CD4-positive, alpha-beta T cell (primary cell): ENCODE results near the gene SERF2. TPM values are rescaled to one million over a fixed set of nuclear protein-coding genes. Genes with fewer than 3 reads are reported as not detected.

Experiments
- ATAC-seq: fragments of 200-7000 bp; cut with Tn5 transposase; one replicate; pipeline ENCODE4 v1.10.0; 2022; ENCODE audit warnings: mild to moderate bottlenecking; ENCODE audit not compliant: poor library complexity
- CTCF ChIA-PET: fragments of 350-600 bp; sonication (Branson Sonifier 250); formaldehyde crosslinking; loops from one replicate; lab custom pipeline; 2021; ENCODE audit warnings: antibody characterized with exemption, inconsistent platforms; lab: Charles Lee
- POLR2A ChIA-PET: fragments of 350-600 bp; sonication (Branson Sonifier 250); formaldehyde crosslinking; loops from one replicate; lab custom pipeline; 2021; ENCODE audit warnings: antibody characterized with exemption, inconsistent platforms; lab: Charles Lee
- DNase-seq, 14 experiments: peaks; one replicate each; pipeline ENCODE4 v3.0.0-alpha.2; 2013 to 2020; ENCODE audit warnings: mixed read lengths in 2 of 14
- H3K27ac ChIP-seq, 2 donors: one replicate each; pipeline versions ENCODE4 v1.5.1 to v1.7.0; 2013; ENCODE audit warnings: low read length in 2 of 2, low read depth in 1 of 2, mild to moderate bottlenecking in 1 of 2
- H3K27me3 ChIP-seq, 2 experiments: 1 replicate in 1 of 2; 2 replicates in 1 of 2; pipeline versions ENCODE4 v1.6.1 to v1.7.0; 2013; ENCODE audit warnings: low read length in 2 of 2, control low read depth in 1 of 2, mild to moderate bottlenecking in 1 of 2, moderate library complexity in 1 of 2; ENCODE audit not compliant: insufficient read depth in 2 of 2, control insufficient read depth in 1 of 2
- H3K36me3 ChIP-seq: one replicate; pipeline ENCODE4 v1.6.1; 2013; ENCODE audit warnings: low read length, control low read depth; ENCODE audit not compliant: insufficient read depth
- H3K4me1 ChIP-seq: one replicate; pipeline ENCODE4 v1.6.1; 2013; ENCODE audit warnings: low read length, control low read depth; ENCODE audit not compliant: insufficient read depth
- H3K4me3 ChIP-seq: one replicate; pipeline ENCODE4 v1.5.1; 2013; ENCODE audit warnings: mild to moderate bottlenecking, low read length, moderate library complexity
- H3K9me3 ChIP-seq, 2 experiments: 1 replicate in 1 of 2; 2 replicates in 1 of 2; pipeline versions ENCODE4 v1.6.1 to v1.7.0; 2013; ENCODE audit warnings: low read length in 2 of 2, mild to moderate bottlenecking in 2 of 2, control low read depth in 1 of 2, moderate library complexity in 1 of 2; ENCODE audit not compliant: control insufficient read depth in 1 of 2, insufficient read depth in 1 of 2
- H3K27ac Mint-ChIP-seq: one replicate; pipeline ENCODE4 v1.8.0; 2020; ENCODE audit warnings: mixed read lengths
- H3K27me3 Mint-ChIP-seq: one replicate; pipeline ENCODE4 v1.8.0; 2021; ENCODE audit warnings: mixed read lengths
- H3K36me3 Mint-ChIP-seq: one replicate; pipeline ENCODE4 v1.8.0; 2021; ENCODE audit warnings: low read depth, mixed read lengths
- H3K4me1 Mint-ChIP-seq: one replicate; pipeline ENCODE4 v1.8.0; 2021; ENCODE audit warnings: low read depth, mixed read lengths
- H3K4me3 Mint-ChIP-seq: one replicate; pipeline ENCODE4 v1.8.0; 2020; ENCODE audit warnings: mild to moderate bottlenecking, mixed read lengths
- H3K9me3 Mint-ChIP-seq: one replicate; pipeline ENCODE4 v1.8.0; 2020; ENCODE audit warnings: mixed read lengths
- intact Hi-C, 2 experiments: fragments of 100-400 bp; cut with DNase I in 1 of 2; cut with micrococcal nuclease in 1 of 2; formaldehyde crosslinking; loops; one replicate each; pipeline versions ENCODE4 v1.15.1 to v1.9.0; 2023 to 2025; cut with DNase I, micrococcal nuclease
- total RNA-seq, 174 experiments: library from RNA in 2 of 174; stranded (reverse) in 2 of 174; gene quantifications; one replicate each; pipeline ENCODE4 v1.2.3 and lab custom pipeline; 2021 to 2026
- TF ChIP-seq, protein P1 (sequence below): fragments of 200-600 bp; IDR thresholded peaks from one replicate; pipeline ENCODE4 v1.8.0; 2022; ENCODE audit warnings: antibody characterized with exemption, mild to moderate bottlenecking

Gene SERF2
- total RNA-seq, 2 experiments from 2014 or later: 319 to 323 TPM

- no peaks in the 10 kb centered on the region for H3K9me3 ChIP-seq
- ATAC-seq (peak; percentile 76), DNase-seq (peak; percentile 67 to 94 (median 79))
- H3K27ac ChIP-seq: peak overlapping the region; percentile 63 to 82
- ChIA-PET POLR2A (interaction anchor here (0.9 to 4.4 kb wide), 12 partner anchors 9 to 650 kb away, joined by 3 to 55 read pairs (median 5); partner anchors contain the start of genes CTDSPL2, HYPK, MFAP1 and SERF2), CTCF (interaction anchor here (0.8 to 3.4 kb wide), 14 partner anchors 8 to 90 kb away, joined by 3 to 29 read pairs (median 4); partner anchors contain the start of genes HYPK, PDIA3, SERF2 and SERINC4)
- Mint-ChIP-seq H3K4me1 (peaks cover 22% of the 10 kb centered on the region), H3K27ac (peak overlapping the region; percentile 94), H3K9me3 (no peaks in the 10 kb centered on the region), H3K36me3 (peaks cover 23% of the 10 kb centered on the region), H3K4me3 (peak overlapping the region; percentile 94), H3K27me3 (no peaks in the 10 kb centered on the region)
- peaks cover 25% of the 10 kb centered on the region for H3K4me1 ChIP-seq
- H3K27me3 ChIP-seq: no peaks in the 10 kb centered on the region
- peak overlapping the region; percentile 79 for H3K4me3 ChIP-seq
- intact Hi-C loops: loop anchor here (1.0 to 2.0 kb wide), 5 partner anchors 14 to 47 kb away; partner anchors contain the start of genes HYPK (in 1 of the 2), MFAP1 (in 1 of the 2), SERF2 (in 1 of the 2) and SERINC4 (in 1 of the 2)
- TF ChIP-seq, protein P1, sequence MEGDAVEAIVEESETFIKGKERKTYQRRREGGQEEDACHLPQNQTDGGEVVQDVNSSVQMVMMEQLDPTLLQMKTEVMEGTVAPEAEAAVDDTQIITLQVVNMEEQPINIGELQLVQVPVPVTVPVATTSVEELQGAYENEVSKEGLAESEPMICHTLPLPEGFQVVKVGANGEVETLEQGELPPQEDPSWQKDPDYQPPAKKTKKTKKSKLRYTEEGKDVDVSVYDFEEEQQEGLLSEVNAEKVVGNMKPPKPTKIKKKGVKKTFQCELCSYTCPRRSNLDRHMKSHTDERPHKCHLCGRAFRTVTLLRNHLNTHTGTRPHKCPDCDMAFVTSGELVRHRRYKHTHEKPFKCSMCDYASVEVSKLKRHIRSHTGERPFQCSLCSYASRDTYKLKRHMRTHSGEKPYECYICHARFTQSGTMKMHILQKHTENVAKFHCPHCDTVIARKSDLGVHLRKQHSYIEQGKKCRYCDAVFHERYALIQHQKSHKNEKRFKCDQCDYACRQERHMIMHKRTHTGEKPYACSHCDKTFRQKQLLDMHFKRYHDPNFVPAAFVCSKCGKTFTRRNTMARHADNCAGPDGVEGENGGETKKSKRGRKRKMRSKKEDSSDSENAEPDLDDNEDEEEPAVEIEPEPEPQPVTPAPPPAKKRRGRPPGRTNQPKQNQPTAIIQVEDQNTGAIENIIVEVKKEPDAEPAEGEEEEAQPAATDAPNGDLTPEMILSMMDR: peak; percentile 77
- peaks cover 9% of the 10 kb centered on the region for H3K36me3 ChIP-seq
These were observed 14.7 kb upstream of the SERF2 start for GRCh38 chr15:43777267-43777914.

GRCh38 chr15:43779016-43779415, 13.1 kb upstream of the SERF2 start:
- peaks cover 25% of the 10 kb centered on the region for H3K4me1 ChIP-seq
- intact Hi-C loops: no loop called here
- H3K27me3 ChIP-seq: no peaks in the 10 kb centered on the region
- H3K4me3 ChIP-seq: no peak overlapping the region
- H3K27ac ChIP-seq: no peak overlapping the region
- Mint-ChIP-seq H3K27ac (peak overlapping the region; percentile 25), H3K4me3 (peak overlapping the region; percentile 43), H3K27me3 (no peaks in the 10 kb centered on the region), H3K4me1 (peaks cover 22% of the 10 kb centered on the region), H3K9me3 (no peaks in the 10 kb centered on the region), H3K36me3 (peaks cover 7% of the 10 kb centered on the region)
- POLR2A ChIA-PET: interaction anchor here (4.4 kb wide), 1 partner anchor 13 kb away, joined by 55 read pairs; the partner anchor contains the start of gene SERF2
- ATAC-seq (no peak), DNase-seq (no peak)
- no peaks in the 10 kb centered on the region for H3K9me3 ChIP-seq
- TF ChIP-seq, protein P1: no peak
- no peaks in the 10 kb centered on the region for H3K36me3 ChIP-seq
- CTCF ChIA-PET: interaction anchor here (0.9 to 3.4 kb wide), 2 partner anchors 10 to 12 kb away, joined by 3 to 29 read pairs; partner anchors contain the start of gene SERF2

DNA sequence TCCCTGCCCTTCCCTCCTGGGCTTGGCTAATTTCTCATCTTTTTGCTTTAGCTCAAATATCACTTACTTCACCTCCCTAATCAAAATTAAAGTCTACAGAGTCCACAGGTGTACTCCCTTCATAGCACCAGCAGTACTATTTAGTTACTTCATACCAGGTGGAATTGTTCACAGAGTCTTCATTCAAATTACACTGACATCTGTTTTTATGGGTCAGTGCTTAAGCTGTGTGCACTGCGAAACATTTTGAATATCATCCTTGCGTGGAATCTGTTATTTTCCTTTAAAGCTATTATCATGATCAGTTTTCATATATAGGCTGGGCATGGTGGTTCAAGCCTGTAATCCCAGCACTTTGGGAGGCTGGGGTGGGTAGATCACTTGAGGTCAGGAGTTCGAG, 2.7 kb upstream of the SERF2 start:
- Mint-ChIP-seq H3K4me3 (no peak overlapping the region), H3K27ac (no peak overlapping the region), H3K4me1 (peaks cover 31% of the 10 kb centered on the region), H3K36me3 (peaks cover 30% of the 10 kb centered on the region), H3K27me3 (no peaks in the 10 kb centered on the region), H3K9me3 (no peaks in the 10 kb centered on the region)
- ATAC-seq: no peak
- TF ChIP-seq, protein P1: no peak
- peaks cover 25% of the 10 kb centered on the region for H3K4me1 ChIP-seq
- intact Hi-C loops: no loop called here
- no peak overlapping the region for H3K27ac ChIP-seq
- H3K4me3 ChIP-seq: no peak overlapping the region
- peaks cover 14% of the 10 kb centered on the region for H3K36me3 ChIP-seq
- CTCF ChIA-PET: interaction anchor here (4.8 kb wide), 1 partner anchor 12 kb away, joined by 29 read pairs; the partner anchor contains the start of gene ELL3
- DNase-seq: no peak
- peaks cover 0 to 4% of the 10 kb centered on the region in 2 experiments for H3K9me3 ChIP-seq
- peaks cover 0 to 3% of the 10 kb centered on the region in 2 experiments for H3K27me3 ChIP-seq
- POLR2A ChIA-PET: interaction anchor here (0.9 to 4.2 kb wide), 3 partner anchors 11 to 35 kb away, joined by 4 to 39 read pairs (median 6); partner anchors contain the start of genes ELL3, HYPK, MFAP1 and SERINC4
